Measurements from ENCODE around the gene SDK2.

Gene SDK2

GRCh38 chr17:73498886-73499554, 145.2 kb downstream of the SDK2 start:
- no peak for DNase-seq

GRCh38 chr17:73498176-73498575, 146.1 kb downstream of the SDK2 start:
- DNase-seq = no peak

GRCh38 chr17:73497721-73498120, 146.5 kb downstream of the SDK2 start:
- no peak for DNase-seq

GRCh38 chr17:73496232-73496631, 148.0 kb downstream of the SDK2 start:
- no peak for DNase-seq

- DNase-seq = no peak
Observed at GRCh38 chr17:73495641-73496040, 148.6 kb downstream of the SDK2 start.

- DNase-seq = no peak
Observed at GRCh38 chr17:73494950-73495349, 149.3 kb downstream of the SDK2 start.

GRCh38 chr17:73493956-73494926, 150.0 kb downstream of the SDK2 start:
- no peak for DNase-seq

GRCh38 chr17:73492821-73493814, 151.1 kb downstream of the SDK2 start:
- no peak for DNase-seq

GRCh38 chr17:73492125-73492820, 152.0 kb downstream of the SDK2 start:
- DNase-seq = no peak

- no peak for DNase-seq
Observed at GRCh38 chr17:73491648-73492047, 152.6 kb downstream of the SDK2 start.

- no peak for DNase-seq
Observed at GRCh38 chr17:73490851-73491250, 153.4 kb downstream of the SDK2 start.

GRCh38 chr17:73489991-73490390, 154.3 kb downstream of the SDK2 start:
- DNase-seq = no peak

- DNase-seq = no peak
Observed at GRCh38 chr17:73489333-73489732, 154.9 kb downstream of the SDK2 start.

GRCh38 chr17:73485130-73485529, 159.1 kb downstream of the SDK2 start:
- no peak for DNase-seq

- no peak for DNase-seq
Observed at GRCh38 chr17:73482894-73483293, 161.4 kb downstream of the SDK2 start.

- no peak for DNase-seq
Observed at GRCh38 chr17:73482251-73482716, 162.0 kb downstream of the SDK2 start.

- DNase-seq = no peak
Observed at GRCh38 chr17:73481676-73482075, 162.6 kb downstream of the SDK2 start.

- no peak for DNase-seq
Observed at GRCh38 chr17:73480740-73481139, 163.5 kb downstream of the SDK2 start.

- no peak for DNase-seq
Observed at GRCh38 chr17:73478768-73479424, 165.3 kb downstream of the SDK2 start.

GRCh38 chr17:73478334-73478733, 165.9 kb downstream of the SDK2 start:
- no peak for DNase-seq

GRCh38 chr17:73476890-73477350, 167.3 kb downstream of the SDK2 start:
- DNase-seq = no peak

Measured in stimulated activated CD4-positive, alpha-beta T cell treated with anti-CD3 and anti-CD28 coated beads, Interleukin-1b, Interleukin-23, amount 100 ng/mL, for 48 hours (primary cell).